Central memory CD8-positive, alpha-beta T cell (primary cell): ENCODE data around the gene MROH7.

ENCODE experiments used
- ATAC-seq: fragments of 150-1000 bp; cut with Tn5 transposase; replicated peaks from 2 replicates; pipeline ENCODE4 v1.10.0; 2022; ENCODE audit warnings: mild to moderate bottlenecking, moderate FRiP score, moderate number of reproducible peaks; ENCODE audit not compliant: poor library complexity, severe bottlenecking; ENCODE audit errors: extremely low read depth
- DNase-seq, 2 donors: peaks; one replicate each; pipeline ENCODE4 v3.0.0; 2021; ENCODE audit warnings: low spot score in 2 of 2
- H3K27ac Mint-ChIP-seq: one replicate; pipeline ENCODE4 v1.8.0; 2022; ENCODE audit warnings: low read depth, mild to moderate bottlenecking, moderate library complexity, mixed read lengths
- H3K27me3 Mint-ChIP-seq: one replicate; pipeline ENCODE4 v1.8.0; 2022; ENCODE audit warnings: mixed read lengths
- H3K36me3 Mint-ChIP-seq: one replicate; pipeline ENCODE4 v1.8.0; 2022; ENCODE audit warnings: mild to moderate bottlenecking, moderate library complexity, mixed read lengths; ENCODE audit not compliant: insufficient read depth
- H3K4me1 Mint-ChIP-seq: one replicate; pipeline ENCODE4 v1.8.0; 2022; ENCODE audit warnings: mixed read lengths
- H3K4me3 Mint-ChIP-seq: one replicate; pipeline ENCODE4 v1.8.0; 2022; ENCODE audit warnings: mild to moderate bottlenecking, moderate library complexity, mixed read lengths
- H3K9me3 Mint-ChIP-seq: one replicate; pipeline ENCODE4 v1.8.0; 2022; ENCODE audit warnings: mixed read lengths

Gene MROH7

GRCh38 chr1:54649130-54649898 is 7.7 kb downstream of the MROH7 start:
- no peak overlapping the region for H3K4me3 Mint-ChIP-seq
- ATAC-seq, result no peak
- no peaks in the 10 kb centered on the region for H3K36me3 Mint-ChIP-seq
- no peaks in the 10 kb centered on the region for H3K4me1 Mint-ChIP-seq
- no peaks in the 10 kb centered on the region for H3K9me3 Mint-ChIP-seq
- no peak overlapping the region for H3K27ac Mint-ChIP-seq
- H3K27me3 Mint-ChIP-seq, result peaks cover 24% of the 10 kb centered on the region
- DNase-seq, result no peak

- H3K27ac Mint-ChIP-seq, result no peak overlapping the region
- ATAC-seq (no peak), DNase-seq (no peak)
- no peak overlapping the region for H3K4me3 Mint-ChIP-seq
- no peaks in the 10 kb centered on the region for H3K4me1 Mint-ChIP-seq
- peaks cover 24% of the 10 kb centered on the region for H3K27me3 Mint-ChIP-seq
- H3K36me3 Mint-ChIP-seq, result no peaks in the 10 kb centered on the region
- H3K9me3 Mint-ChIP-seq, result no peaks in the 10 kb centered on the region
Measured at GRCh38 chr1:54649921-54650320, 8.3 kb downstream of the MROH7 start.

- Mint-ChIP-seq H3K36me3 (no peaks in the 10 kb centered on the region), H3K9me3 (no peaks in the 10 kb centered on the region), H3K27ac (no peak overlapping the region), H3K4me1 (no peaks in the 10 kb centered on the region), H3K27me3 (peaks cover 24% of the 10 kb centered on the region), H3K4me3 (no peak overlapping the region)
- no peak for DNase-seq
- ATAC-seq, result no peak
Measured at GRCh38 chr1:54650417-54650816, 8.8 kb downstream of the MROH7 start.

- Mint-ChIP-seq H3K27me3 (peaks cover 24% of the 10 kb centered on the region), H3K4me3 (no peak overlapping the region), H3K4me1 (no peaks in the 10 kb centered on the region), H3K36me3 (no peaks in the 10 kb centered on the region), H3K9me3 (no peaks in the 10 kb centered on the region), H3K27ac (no peak overlapping the region)
- ATAC-seq (no peak), DNase-seq (no peak)
Measured at GRCh38 chr1:54651608-54652007, 10.0 kb downstream of the MROH7 start.

- ATAC-seq, result no peak
- H3K27me3 Mint-ChIP-seq, result peaks cover 24% of the 10 kb centered on the region
Measured at GRCh38 chr1:54652168-54652567, 10.6 kb downstream of the MROH7 start.

GRCh38 chr1:54653036-54653435 is 11.4 kb downstream of the MROH7 start:
- H3K4me1 Mint-ChIP-seq, result no peaks in the 10 kb centered on the region
- no peaks in the 10 kb centered on the region for H3K36me3 Mint-ChIP-seq
- ATAC-seq (no peak), DNase-seq (no peak)
- no peak overlapping the region for H3K27ac Mint-ChIP-seq
- H3K27me3 Mint-ChIP-seq, result peaks cover 24% of the 10 kb centered on the region
- H3K9me3 Mint-ChIP-seq, result no peaks in the 10 kb centered on the region
- H3K4me3 Mint-ChIP-seq, result no peak overlapping the region

More at GRCh38 chr1:54652168-54652567, 10.6 kb downstream of the MROH7 start:
- Mint-ChIP-seq H3K4me1 (no peaks in the 10 kb centered on the region), H3K9me3 (no peaks in the 10 kb centered on the region), H3K27ac (no peak overlapping the region), H3K4me3 (no peak overlapping the region), H3K36me3 (no peaks in the 10 kb centered on the region)
- no peak for DNase-seq

GRCh38 chr1:54658164-54658913 is 16.8 kb downstream of the MROH7 start:
- H3K27me3 Mint-ChIP-seq, result no peaks in the 10 kb centered on the region
- no peak overlapping the region for H3K27ac Mint-ChIP-seq
- no peak overlapping the region for H3K4me3 Mint-ChIP-seq
- no peak for ATAC-seq
- H3K36me3 Mint-ChIP-seq, result no peaks in the 10 kb centered on the region
- no peak for DNase-seq
- H3K4me1 Mint-ChIP-seq, result no peaks in the 10 kb centered on the region
- H3K9me3 Mint-ChIP-seq, result no peaks in the 10 kb centered on the region

GRCh38 chr1:54663725-54664124 is 22.1 kb downstream of the MROH7 start:
- H3K27me3 Mint-ChIP-seq, result peaks cover 10% of the 10 kb centered on the region
- H3K4me3 Mint-ChIP-seq, result no peak overlapping the region
- H3K27ac Mint-ChIP-seq, result peak overlapping the region; percentile 69
- H3K36me3 Mint-ChIP-seq, result no peaks in the 10 kb centered on the region
- ATAC-seq (no peak), DNase-seq (no peak)
- no peaks in the 10 kb centered on the region for H3K9me3 Mint-ChIP-seq
- H3K4me1 Mint-ChIP-seq, result no peaks in the 10 kb centered on the region

GRCh38 chr1:54664364-54664763 is 22.8 kb downstream of the MROH7 start:
- H3K27ac Mint-ChIP-seq, result peak overlapping the region; percentile 69
- no peak overlapping the region for H3K4me3 Mint-ChIP-seq
- H3K27me3 Mint-ChIP-seq, result peaks cover 10% of the 10 kb centered on the region
- H3K4me1 Mint-ChIP-seq, result no peaks in the 10 kb centered on the region
- ATAC-seq (no peak), DNase-seq (no peak)
- H3K9me3 Mint-ChIP-seq, result no peaks in the 10 kb centered on the region
- H3K36me3 Mint-ChIP-seq, result no peaks in the 10 kb centered on the region

GRCh38 chr1:54665852-54666251 is 24.3 kb downstream of the MROH7 start:
- no peaks in the 10 kb centered on the region for H3K9me3 Mint-ChIP-seq
- no peaks in the 10 kb centered on the region for H3K4me1 Mint-ChIP-seq
- no peak overlapping the region for H3K4me3 Mint-ChIP-seq
- no peak for ATAC-seq
- peaks cover 10% of the 10 kb centered on the region for H3K27me3 Mint-ChIP-seq
- H3K27ac Mint-ChIP-seq, result no peak overlapping the region
- DNase-seq, result no peak
- no peaks in the 10 kb centered on the region for H3K36me3 Mint-ChIP-seq

GRCh38 chr1:54666333-54666732 is 24.7 kb downstream of the MROH7 start:
- ATAC-seq (no peak), DNase-seq (no peak)
- Mint-ChIP-seq H3K4me3 (no peak overlapping the region), H3K4me1 (no peaks in the 10 kb centered on the region), H3K27ac (no peak overlapping the region), H3K27me3 (peaks cover 10% of the 10 kb centered on the region), H3K9me3 (no peaks in the 10 kb centered on the region), H3K36me3 (no peaks in the 10 kb centered on the region)

GRCh38 chr1:54667797-54668196 is 26.2 kb downstream of the MROH7 start:
- H3K4me3 Mint-ChIP-seq, result no peak overlapping the region
- peaks cover 12% of the 10 kb centered on the region for H3K4me1 Mint-ChIP-seq

GRCh38 chr1:54668567-54668966 is 27.0 kb downstream of the MROH7 start:
- Mint-ChIP-seq H3K27me3 (peaks cover 10% of the 10 kb centered on the region), H3K27ac (no peak overlapping the region), H3K4me1 (peaks cover 12% of the 10 kb centered on the region), H3K4me3 (no peak overlapping the region), H3K36me3 (no peaks in the 10 kb centered on the region), H3K9me3 (no peaks in the 10 kb centered on the region)
- no peak for ATAC-seq
- no peak for DNase-seq

More at GRCh38 chr1:54667797-54668196, 26.2 kb downstream of the MROH7 start:
- Mint-ChIP-seq H3K36me3 (no peaks in the 10 kb centered on the region), H3K27ac (no peak overlapping the region), H3K9me3 (no peaks in the 10 kb centered on the region), H3K27me3 (peaks cover 10% of the 10 kb centered on the region)
- DNase-seq, result no peak
- no peak for ATAC-seq
